Measurements from ENCODE around the gene IREB2.

The IREB2 gene

DNA sequence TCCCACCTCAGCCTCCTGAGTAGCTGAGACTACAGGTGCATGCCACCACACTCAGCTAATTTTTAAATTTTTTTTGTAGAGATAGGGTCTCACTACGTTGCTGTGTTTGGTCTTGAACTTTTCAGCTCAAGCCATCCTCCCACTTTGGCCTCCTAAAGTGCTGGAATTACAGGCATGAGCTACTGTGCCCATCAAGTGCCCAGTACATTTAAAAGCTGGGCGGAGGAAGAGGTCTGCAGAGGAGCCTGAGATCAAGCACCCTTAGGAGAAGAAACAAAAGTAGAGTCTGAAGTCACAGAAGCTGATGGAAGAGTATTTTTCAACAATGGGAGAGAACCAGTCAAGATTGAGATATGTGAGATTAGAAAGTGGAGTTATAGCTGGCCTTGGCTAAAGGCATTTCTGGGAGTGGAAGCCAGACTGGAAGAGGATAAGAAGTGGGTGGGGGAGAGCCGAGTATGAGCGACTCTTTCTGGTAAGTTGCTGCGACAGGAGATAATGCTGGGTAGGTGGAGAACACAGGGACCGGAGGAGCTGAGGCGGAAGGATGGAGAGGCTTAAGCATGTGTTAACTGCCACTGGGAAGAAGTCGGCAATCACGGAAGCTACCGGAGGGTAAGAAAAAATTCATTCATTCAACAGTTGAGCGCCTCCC, 782 bp upstream of the IREB2 start:
- no peak for DNase-seq

DNA sequence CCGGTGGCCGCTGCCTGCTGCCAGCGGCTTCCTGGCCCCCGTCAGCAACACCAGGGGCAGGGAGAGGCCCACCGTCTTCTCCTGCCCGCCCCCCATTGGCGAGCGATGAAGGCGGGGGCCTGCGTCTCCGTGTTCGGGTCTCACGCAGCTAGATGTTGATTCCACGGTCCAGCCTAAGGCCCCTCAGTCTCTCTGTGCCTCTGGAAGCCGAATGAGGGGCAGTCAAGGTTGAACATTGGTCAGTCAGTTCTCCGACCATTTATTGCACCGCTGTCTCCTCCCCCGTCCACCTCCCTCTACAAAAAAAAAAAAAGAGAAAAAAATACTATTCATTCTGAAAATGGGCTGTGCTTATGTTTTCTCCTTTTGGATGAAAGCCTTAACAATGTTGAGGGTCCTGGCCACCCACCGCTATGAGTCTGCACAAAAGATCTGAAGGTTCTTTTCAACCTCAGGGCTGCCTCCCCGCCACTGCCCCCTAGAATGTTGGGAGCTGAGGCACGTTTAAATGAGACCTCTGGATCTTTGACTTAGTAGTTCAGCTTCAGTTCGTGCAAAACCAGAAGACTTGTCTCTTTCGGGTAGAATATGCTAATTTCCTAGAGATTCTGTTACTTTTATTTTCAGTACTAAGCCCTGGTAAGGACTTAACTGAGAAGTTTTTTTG, 736 bp downstream of the IREB2 start:
- no peak for DNase-seq

DNA sequence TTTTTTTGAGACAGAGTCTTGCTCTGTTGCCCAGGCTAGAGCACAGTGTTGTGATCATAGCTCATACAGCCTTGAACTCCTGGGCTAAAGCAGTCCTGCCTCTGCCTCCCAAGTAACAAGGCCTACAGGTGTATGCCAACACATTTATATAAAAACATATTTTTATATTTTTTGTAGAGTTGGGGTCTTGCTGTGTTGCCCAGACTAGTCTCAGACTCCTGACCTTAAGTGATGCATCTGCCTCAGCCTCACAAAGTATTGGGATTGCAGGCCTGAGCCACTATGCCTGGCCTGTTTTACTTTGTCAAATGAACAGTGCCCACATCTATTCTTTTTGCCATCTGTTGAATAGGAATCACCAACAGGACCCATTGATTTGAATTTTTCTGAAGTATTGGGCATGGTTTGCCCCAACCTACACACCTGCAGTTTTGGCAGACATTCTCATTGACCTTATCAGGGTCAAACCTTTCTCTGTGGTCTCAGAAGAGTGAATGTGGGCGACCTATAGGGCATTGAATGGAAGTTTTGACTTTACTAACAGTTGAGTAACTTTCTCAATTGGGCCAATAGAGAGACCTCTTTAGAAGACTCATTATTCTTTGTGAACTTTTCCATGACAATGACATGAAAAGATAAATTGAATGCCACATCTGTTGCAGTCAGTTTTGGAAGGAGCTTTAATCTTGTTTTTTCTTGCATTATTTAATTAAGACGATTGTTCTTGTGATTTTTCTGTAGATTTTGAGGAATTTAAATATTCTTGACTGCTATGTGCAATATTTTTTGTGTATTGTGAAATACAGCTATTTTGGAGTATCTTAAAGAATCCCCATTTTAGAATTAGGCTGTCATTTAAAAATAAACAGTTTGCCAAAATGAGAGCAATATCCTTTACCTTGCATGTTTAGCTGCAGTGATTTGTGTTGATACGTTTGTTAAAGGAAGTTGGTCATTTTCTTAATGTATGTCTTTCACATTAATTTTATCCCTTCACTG, 2.7 kb downstream of the IREB2 start:
- no peak for DNase-seq

DNA sequence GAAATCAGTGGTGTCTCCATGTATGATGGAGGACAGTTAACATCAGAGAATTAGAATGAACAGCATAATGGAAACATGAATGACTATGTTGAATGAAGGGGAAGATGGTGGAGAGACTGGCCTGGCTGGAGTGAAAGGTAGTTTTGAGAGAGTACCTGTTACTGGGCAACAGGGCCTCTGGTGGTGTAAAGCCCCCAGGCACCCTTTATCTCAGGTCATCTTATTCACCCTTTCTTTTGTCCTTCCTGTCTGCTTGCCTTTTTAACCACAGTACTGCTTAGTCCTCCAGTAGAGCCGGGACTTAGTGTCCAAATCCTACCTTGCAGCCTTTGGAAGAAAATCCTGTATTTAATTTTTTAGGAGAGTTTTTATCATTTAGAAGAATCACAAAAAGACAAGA, 6.2 kb downstream of the IREB2 start:
- no peak for DNase-seq

DNA sequence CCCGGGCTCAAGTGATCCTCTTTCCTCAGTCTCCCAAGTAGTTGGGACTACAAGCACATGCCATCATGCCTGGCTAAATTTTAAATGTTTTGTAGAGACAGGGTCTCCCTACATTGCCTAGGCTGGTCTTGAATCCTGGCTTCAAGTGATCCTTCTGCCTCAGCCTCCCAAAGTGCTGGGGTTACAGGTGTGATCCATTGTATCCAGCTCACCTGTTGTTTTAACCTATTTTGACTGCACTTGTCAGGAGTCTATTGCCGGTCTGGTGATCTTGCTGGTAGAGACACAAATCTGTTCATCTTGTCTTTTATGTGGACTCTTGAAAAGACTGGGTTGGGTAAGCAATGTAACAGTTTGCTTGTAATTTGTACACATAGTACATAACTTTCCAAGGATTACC, 7.9 kb downstream of the IREB2 start:
- no peak for DNase-seq

DNA sequence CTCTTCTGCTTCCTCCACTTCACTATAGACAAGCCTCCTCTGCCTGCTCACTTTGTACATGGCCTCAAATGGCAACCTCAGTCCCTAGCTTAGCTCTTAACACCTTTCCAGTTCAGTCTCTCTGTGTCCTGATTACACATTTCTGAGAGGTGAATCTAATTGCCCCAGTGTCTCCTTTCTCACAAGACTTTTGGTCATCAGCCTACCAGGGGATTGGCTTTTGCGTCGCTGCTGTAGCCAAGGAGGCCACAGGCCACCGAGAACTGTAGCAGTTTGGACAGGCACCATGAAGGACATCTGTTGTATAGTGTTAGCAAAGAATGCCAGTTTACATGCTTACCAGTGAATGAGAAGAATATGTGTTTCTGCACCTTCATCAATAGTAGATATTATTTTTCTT, 8.5 kb downstream of the IREB2 start:
- no peak for DNase-seq

DNA sequence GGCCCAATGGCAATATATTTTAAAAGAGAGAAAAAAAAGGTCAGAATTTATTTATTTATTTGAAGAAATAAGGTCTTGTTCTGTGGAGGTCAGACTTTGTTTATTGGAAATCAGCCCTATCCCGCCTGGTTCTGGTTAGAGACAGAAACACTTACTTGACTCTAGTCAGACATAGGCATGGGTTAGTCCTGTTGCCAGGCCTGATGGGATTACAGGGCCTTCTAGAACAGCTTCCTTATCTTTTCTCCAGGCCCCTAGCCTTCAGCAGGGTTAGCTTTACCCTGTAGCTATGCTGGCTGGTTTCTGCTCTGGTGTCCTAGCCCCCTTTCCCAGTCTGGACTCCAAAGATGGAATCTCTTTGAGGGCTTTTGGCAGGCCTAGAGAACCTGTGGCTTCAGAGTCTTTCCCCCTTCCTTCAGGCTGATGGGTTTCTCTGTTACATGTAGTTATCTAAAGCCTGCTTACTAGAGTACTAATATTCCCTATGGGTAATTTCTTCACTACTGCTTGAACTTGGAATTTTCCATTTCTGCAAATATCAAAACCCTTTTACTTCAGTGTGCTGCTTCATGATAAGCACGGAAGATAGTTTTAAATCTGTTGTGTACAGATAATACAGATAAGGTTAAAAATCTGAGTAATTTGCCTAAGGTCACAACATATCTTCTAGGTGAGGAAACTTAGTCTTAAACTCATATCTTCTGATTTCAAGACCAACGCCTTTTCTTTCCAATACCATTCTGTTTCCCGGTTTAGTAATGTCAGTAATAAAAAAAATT, 10.6 kb downstream of the IREB2 start:
- DNase-seq, result no peak

DNA sequence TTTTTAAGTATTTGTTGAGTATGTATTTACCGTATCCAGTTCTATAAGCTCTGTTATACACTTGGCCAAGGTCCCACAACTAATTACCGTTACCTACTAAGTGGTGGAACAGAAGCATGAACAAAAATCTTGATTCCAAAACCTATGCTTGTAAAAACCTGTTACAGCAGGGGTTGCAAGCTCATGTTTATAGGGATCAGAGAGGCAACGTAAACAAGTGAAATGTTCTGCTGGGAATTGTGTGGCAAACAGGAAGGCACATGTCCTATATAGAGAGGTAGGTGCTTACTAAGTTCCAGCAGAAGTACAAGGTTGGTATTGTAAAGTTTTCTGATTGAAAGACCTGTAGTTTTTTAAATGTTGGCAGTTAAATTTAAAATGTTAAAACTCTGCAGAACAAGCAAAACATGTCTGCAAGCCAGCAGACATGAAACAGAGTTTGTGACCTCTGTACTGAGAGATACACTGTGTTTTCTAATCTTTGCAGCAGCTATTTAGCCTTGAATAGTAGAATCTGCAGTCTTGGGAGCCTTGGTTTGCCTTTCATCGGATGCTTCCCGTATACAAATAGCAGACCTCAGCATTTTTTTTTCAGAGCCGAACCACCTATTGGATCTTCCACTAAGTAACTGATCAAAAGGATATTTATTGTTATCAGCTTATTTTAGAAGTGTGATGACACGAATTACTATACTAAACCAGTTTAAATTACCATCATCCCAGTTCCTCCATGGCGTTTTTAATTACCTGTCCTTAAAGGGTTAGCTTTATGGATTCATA, 11.4 kb downstream of the IREB2 start:
- DNase-seq, result no peak

DNA sequence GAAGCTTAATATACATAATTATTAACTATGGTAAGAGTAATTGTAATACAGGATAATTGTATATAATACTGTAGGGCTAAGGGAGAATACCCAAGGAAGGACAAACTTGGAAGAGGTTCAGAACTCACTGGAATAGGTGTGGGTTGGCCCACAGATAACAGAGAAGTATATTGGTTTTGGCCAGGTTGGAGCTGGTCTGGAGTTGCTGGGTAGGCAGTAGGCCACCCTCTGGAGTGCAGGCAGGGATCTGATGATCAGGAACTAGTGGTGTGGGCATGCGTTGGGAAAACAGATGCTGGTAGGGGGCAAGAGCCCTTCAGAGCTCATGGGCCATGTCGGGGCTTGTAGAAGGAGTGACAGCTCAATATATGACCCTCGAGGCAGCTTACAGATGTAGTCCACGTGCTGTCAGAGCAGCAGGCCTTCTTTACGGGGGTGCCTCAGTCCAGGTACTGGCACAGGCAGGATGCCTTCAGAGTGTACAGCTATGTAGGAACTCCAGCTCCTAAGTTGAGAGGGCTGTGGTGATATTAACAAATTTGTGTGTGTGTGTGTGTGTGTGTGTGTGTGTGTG, 12.4 kb downstream of the IREB2 start:
- no peak for DNase-seq

DNA sequence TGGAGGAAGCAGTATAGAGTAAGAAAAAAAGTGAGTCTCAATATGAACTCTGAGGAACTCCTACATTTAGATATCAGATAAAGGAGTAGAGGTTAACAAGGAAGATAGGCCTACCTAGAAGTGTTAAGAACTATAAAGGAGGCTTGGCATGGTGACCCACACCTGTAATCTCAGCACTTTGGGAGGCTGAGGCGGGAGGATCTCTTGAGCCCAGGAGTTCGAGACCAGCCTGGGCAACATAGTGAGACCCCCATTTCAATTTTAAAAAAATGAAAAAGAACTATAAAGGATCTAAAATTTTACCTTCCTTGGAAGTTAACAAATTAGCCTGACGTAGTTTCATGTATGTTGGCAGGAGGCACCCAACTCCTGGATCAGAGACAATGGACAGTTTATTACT, 14.5 kb downstream of the IREB2 start:
- DNase-seq, result no peak

DNA sequence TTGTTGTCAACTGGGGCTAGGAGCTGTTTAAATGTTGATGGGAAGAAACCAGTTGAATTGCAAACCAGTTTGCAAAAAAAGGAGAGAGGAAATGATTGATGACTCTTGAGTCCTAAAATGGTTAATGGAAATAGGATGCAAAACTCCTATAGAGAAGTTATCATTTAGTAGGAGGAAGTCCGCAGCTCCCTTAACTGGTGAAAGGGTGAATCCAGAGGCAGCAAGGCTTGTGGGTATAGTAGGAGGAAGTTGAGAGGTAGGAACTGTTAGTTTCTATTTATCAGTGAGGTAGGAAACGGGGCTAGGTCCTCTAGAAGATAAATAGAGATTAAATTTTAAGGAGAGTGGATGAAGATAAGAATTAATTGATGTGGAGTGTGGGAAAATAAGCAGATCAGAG, 15.4 kb downstream of the IREB2 start:
- no peak for DNase-seq

DNA sequence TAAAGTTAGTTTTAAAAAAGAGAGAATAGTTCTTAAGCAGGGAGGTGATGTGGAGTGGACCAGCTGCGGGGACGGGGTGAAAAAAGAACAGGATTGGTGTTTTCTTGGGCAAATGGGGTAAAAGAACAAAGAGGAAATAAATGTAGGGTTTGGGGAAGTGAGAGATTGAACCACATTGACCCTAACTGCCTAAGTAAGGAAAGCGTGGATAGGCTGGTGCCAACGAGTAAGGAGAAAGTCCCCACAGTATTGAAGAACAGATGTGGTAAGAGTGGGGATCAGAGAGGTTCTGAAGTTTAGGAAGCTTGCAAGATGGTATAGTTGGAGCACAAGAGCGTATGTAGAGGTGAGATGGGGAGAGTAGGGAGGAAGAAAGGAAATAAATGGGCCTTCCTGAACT, 17.0 kb downstream of the IREB2 start:
- DNase-seq, result no peak

DNA sequence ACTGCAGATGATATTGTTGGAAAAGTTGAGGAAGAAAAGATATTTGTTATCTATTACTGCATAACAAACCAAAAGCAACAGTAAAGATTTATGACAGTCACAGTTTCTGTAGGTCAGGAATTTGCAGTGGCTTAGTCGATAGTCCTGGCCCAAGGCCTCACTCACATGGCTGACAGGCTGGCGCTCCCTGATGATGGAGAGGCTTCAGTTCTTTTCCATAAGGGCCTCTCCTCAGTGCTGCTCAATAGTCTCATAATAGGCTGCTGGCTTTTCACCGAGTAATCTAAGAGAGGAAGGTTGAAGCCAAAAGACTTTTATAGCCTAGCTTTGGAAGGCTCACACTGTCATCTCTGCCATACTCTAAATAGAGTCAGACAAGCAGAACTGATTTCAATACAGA, 17.7 kb downstream of the IREB2 start:
- no peak for DNase-seq

DNA sequence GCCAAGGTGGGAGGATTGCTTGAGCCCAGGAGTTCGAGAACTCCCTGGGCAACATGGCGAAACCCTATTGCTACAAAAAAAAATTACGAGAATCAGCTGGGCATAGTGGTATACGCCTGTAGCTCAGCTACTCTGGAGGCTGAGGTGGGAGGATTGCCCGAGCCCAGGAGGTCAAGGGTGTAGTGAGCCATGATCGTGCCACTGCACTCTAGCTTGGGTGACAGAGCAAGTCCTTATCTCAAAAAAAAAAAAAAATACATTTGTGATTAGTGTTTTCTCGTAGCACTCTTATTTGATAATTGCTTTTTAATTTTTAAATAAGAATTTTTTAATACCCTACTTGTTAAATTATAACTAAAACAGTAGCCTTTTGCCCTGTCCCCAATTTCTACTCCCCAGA, 18.4 kb downstream of the IREB2 start:
- DNase-seq, result no peak

DNA sequence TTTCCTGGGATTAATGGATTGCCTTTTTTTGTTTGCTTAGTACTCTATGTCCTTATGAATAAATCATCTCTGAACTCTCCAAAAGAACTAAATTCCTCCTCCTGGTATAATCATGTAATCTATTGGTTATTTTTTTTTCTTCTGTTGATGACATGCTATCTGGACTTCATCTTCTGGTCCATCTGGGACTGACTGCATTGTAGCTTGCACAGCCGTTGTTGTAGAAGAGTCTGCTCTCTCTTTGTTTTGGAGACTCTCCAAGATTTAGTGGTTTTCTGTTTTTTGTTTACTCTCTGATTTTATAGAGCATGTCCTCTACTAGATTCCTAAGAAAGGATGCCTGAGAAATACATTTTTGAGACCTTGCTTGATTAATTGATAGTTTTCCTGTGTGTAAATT, 19.1 kb downstream of the IREB2 start:
- no peak for DNase-seq

DNA sequence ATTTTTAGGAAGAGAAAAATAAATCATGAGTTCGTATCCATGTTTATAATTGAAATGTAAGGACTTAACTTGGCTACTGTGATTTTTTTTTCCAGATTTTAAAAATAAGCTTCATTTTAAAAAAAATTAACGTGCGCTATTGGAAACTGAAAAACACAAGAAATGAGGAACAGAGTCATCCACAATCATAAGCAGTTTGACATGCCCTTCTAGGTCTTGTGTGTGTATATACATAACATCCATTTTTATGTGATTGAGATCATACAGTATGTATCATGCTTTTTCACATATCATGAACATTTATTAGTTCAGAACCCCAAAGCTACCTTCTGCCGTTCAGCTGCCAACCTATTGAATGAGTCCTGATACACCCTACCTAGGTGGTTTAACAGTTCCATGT, 22.7 kb downstream of the IREB2 start:
- DNase-seq, result no peak

DNA sequence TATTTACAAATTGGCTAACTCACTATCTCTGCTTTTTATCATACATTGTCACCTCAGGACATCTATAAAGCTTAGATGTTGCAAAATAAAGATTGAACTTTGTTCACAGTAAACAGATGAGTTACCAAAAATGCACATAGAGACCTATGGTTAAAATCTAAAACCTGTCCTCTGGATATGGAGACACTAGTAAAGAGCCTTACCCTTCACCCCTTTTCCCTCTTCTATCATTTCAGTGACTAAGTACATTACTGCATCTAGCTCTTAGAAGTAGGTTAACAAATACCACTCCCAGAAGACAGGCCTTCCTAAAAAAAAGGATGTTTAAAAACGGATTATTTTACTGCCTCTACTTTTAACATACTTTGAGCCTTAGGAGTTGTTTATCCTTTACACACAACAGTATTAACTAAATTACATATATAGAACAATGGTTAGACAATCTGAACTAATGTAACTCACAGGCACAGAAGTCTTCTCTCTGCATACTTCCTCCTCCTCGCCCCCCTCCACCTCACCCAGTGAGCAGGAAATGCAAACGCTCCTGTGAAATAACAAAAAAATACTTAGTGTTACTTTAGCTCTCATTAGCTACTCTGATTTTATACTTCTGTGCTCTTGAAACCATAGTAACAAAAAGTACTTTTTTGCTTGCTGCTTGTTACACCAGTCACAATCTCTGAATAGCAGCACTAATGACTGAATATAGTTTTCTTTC, 23.3 kb downstream of the IREB2 start:
- no peak for DNase-seq

DNA sequence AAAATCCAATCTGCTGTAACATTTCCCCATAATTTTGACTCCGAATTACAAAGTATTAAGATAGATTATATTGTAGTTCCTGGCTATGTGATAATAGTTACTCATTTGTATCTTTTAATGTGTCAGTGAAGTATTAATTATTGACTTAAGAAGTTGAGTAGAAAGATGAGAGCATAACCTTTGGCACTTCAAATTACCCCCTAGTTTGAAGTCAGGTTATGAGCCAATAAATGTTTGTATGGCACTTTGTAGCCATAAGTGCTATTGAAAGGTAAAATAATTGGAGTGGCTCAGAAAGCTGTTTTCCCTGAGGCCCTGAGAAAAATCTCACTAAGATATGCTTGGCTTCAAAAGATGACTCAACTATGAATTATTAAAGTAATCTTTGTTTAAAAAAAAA, 31.0 kb downstream of the IREB2 start:
- DNase-seq, result no peak

DNA sequence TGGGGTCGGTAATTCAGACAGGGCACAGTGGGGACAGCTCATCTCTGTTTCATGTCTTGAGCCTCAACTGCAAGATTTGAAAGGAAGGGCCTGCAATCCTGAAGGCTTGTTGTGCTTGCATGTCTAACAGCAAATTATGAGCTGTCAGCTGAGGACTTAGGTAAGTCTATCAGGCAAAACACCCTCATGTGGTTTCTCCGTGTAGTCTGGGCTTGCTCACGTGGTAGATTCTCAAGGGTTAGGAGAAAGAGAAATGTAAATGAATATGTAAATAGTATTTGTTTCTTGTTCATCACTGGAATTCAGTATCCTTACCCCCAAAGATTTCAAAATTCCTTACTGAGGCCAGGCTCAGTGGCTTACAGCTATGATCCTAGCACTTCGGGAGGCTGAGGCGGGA, 39.3 kb downstream of the IREB2 start:
- DNase-seq, result no peak

DNA sequence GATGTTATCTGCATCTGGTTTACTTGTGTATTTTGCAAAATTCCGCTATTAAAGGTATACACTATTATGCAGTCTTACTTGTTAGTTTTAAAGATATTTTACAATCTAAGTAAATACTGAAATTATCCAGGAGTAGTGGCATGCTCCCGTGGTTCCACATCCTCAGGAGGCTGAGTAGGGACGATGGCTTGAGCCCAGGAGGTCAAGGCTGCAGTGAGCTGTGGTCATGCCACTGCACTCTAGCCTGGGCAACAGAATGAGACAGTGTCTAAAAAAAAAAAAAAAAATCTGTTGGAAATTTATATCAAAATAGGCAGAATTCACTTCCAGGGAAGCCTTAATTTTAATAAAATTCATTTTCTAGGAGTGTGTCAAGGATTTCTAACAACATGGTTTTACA, 41.6 kb downstream of the IREB2 start:
- DNase-seq, result no peak

DNA sequence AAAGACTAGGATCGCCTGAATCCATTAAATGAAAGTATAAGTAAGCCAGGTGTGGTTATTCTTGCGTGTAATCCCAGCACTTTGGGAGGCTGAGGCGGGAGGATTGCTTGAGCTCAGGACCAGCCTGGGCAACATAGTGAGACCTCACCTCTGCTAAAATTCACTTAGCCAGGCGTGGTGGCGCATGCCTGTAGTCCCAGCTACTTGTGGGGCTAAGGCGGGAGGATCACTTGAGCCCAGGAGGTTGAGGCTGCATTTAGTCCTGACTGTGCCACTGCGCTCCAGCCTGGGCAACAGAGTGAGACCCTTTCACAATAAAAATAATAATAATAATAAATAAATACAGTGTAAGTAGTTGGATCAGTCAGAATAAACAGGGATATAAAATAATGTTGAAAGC, 43.9 kb downstream of the IREB2 start:
- no peak for DNase-seq
